ENCODE results near the gene TRIM56. TPM values are rescaled to one million over a fixed set of nuclear protein-coding genes. Genes with fewer than 3 reads are reported as not detected.

The TRIM56 gene
- total RNA-seq, 4 donors from 2014 or later: 11.9 to 47.1 (median 15.3) TPM

GRCh38 chr7:101108330-101108857 lies 23.1 kb downstream of the TRIM56 start:
- TF ChIP-seq CTCF (IDR thresholded peaks at IDR 0.05; ENCODE audit: low read depth): no peak

- no peak for TF ChIP-seq CTCF (IDR thresholded peaks at IDR 0.05; ENCODE audit: low read depth)
Measured at GRCh38 chr7:101108961-101109360, 23.7 kb downstream of the TRIM56 start.

GRCh38 chr7:101109368-101109767 lies 24.1 kb downstream of the TRIM56 start:
- no peak for TF ChIP-seq CTCF (IDR thresholded peaks at IDR 0.05; ENCODE audit: low read depth)

DNA sequence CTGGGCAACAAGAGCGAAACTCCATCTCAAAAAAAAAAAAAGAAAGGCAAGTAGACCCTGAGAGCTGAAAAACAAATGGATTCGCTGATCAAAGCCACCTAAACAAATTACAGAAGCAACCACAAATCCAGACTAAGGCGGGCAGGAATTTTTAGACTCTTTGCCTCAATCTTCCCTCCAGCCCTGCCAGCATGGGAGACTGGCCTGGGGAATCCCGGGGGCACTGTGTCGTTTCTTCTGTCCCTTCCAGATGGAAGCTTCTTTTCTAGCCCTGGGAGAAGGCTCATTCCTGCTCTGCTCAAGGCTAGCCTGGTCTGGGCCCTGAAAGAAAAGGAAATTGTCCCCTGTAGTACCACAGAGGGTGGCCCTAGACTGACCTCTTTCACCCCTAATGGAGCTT lies 26.0 kb downstream of the TRIM56 start:
- TF ChIP-seq CTCF (IDR thresholded peaks at IDR 0.05; ENCODE audit: low read depth): no peak

DNA sequence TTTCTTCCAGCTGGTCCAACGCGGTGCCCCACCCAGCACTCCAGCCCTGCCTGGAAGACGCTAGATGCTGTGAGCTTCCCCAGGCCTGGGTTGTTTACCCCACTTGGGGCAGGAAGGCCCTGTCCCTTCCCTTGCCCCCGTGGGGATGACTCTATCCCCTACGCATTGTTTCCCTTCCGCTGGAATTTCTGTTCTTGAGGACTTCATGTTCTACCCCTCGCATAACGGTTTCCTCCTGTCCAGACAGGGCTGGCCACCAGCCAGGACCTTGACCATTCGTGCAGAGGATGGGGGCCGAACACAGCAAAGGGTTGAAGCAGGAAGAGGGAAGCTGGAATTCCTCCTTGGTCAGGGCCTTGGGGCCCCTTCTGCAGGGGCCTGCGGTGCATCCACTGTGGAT lies 27.0 kb downstream of the TRIM56 start:
- no peak for TF ChIP-seq CTCF (IDR thresholded peaks at IDR 0.05; ENCODE audit: low read depth)

DNA sequence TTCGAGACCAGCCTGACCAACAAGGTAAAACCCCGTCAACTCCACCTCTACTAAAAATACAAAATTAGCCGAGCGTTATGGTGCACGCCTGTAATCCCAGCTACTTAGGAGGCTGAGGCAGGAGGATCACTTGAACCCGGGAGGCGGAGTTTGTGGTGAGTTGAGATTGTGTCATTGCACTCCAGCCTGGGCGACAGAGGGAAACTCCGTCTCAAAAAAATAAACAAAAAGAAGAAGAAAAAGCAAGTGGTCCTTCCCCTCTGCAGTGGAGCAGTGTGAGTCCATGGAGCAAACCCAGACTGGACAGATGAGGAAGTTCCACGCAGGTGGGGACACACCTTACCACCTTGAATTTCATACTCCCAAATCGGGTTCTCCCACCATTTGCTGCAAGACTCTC lies 28.6 kb downstream of the TRIM56 start:
- no peak for TF ChIP-seq CTCF (IDR thresholded peaks at IDR 0.05; ENCODE audit: low read depth)

- no peak for TF ChIP-seq CTCF (IDR thresholded peaks at IDR 0.05; ENCODE audit: low read depth)
Measured at GRCh38 chr7:101114492-101114891, 29.2 kb downstream of the TRIM56 start.
